CD4-positive, alpha-beta T cell treated with Interleukin-4 for 1 hour (primary cell): ENCODE data around the gene CRLF1.

Experiments used
- DNase-seq, 2 donors: peaks; one replicate each; pipeline ENCODE4 v3.0.0-alpha.2; 2020 to 2022

CRLF1 gene

GRCh38 chr19:18543814-18544475 lies 62.7 kb downstream of the CRLF1 start:
- DNase-seq = peak; percentile 87 to 91
